Right kidney (tissue), 1 donor: Measurements from ENCODE around the gene ANO7.

Experiments
- DNase-seq: peaks from one replicate; pipeline ENCODE4 v3.0.0-alpha.2; 2016

The ANO7 gene

GRCh38 chr2:241208058-241208457 is 19.6 kb downstream of the ANO7 start:
- no peak for DNase-seq

- DNase-seq = no peak
Observed at GRCh38 chr2:241209271-241209670, 20.8 kb downstream of the ANO7 start.

GRCh38 chr2:241211276-241211675 is 22.8 kb downstream of the ANO7 start:
- no peak for DNase-seq

GRCh38 chr2:241213041-241213440 is 24.6 kb downstream of the ANO7 start:
- DNase-seq = no peak

- no peak for DNase-seq
Observed at GRCh38 chr2:241213567-241213966, 25.1 kb downstream of the ANO7 start.

- DNase-seq = no peak
Observed at GRCh38 chr2:241214209-241214608, 25.7 kb downstream of the ANO7 start.

GRCh38 chr2:241214766-241215165 is 26.3 kb downstream of the ANO7 start:
- no peak for DNase-seq

- DNase-seq = no peak
Observed at GRCh38 chr2:241215421-241215820, 26.9 kb downstream of the ANO7 start.

GRCh38 chr2:241216211-241216761 is 27.8 kb downstream of the ANO7 start:
- DNase-seq = peak; percentile 38

- DNase-seq = peak; percentile 90
Observed at GRCh38 chr2:241217320-241218031, 29.0 kb downstream of the ANO7 start.

GRCh38 chr2:241218131-241219029 is 29.9 kb downstream of the ANO7 start:
- peak; percentile 51 for DNase-seq

- no peak for DNase-seq
Observed at GRCh38 chr2:241219030-241219382, 30.5 kb downstream of the ANO7 start.

GRCh38 chr2:241219856-241220356 is 31.4 kb downstream of the ANO7 start:
- DNase-seq = no peak

GRCh38 chr2:241223211-241224017 is 34.9 kb downstream of the ANO7 start:
- DNase-seq = no peak

- no peak for DNase-seq
Observed at GRCh38 chr2:241224018-241224850, 35.8 kb downstream of the ANO7 start.

GRCh38 chr2:241224851-241225438 is 36.5 kb downstream of the ANO7 start:
- no peak for DNase-seq

GRCh38 chr2:241225545-241225944 is 37.1 kb downstream of the ANO7 start:
- DNase-seq = no peak

- DNase-seq = no peak
Observed at GRCh38 chr2:241225983-241226382, 37.5 kb downstream of the ANO7 start.

- no peak for DNase-seq
Observed at GRCh38 chr2:241226723-241227572, 38.5 kb downstream of the ANO7 start.

- no peak for DNase-seq
Observed at GRCh38 chr2:241227594-241227993, 39.1 kb downstream of the ANO7 start.
